GM18517 (cell line): ENCODE results near the gene CCNI2.
"Not testable (repeated sequence)": the region's sequence is repeated elsewhere in the genome, so short reads cannot be mapped to it uniquely, and the experiment has no call there.

Experiments
- ATAC-seq: cut with Tn5 transposase; IDR thresholded peaks from one replicate; pipeline ENCODE4 v1.9.1; 2021; ENCODE audit warnings: mild to moderate bottlenecking, moderate library complexity; ENCODE audit not compliant: unreplicated experiment

CCNI2 gene

GRCh38 chr5:132778856-132779255 lies 31.6 kb downstream of the CCNI2 start:
- ATAC-seq: no peak

- no peak for ATAC-seq
Observed at GRCh38 chr5:132779961-132780360, 32.7 kb downstream of the CCNI2 start.

GRCh38 chr5:132780577-132780976 lies 33.4 kb downstream of the CCNI2 start:
- ATAC-seq: no peak

GRCh38 chr5:132781029-132781428 lies 33.8 kb downstream of the CCNI2 start:
- no peak for ATAC-seq

GRCh38 chr5:132782101-132782500 lies 34.9 kb downstream of the CCNI2 start:
- ATAC-seq: no peak

GRCh38 chr5:132785365-132785764 lies 38.1 kb downstream of the CCNI2 start:
- ATAC-seq: no peak

GRCh38 chr5:132785864-132786263 lies 38.6 kb downstream of the CCNI2 start:
- no peak for ATAC-seq

GRCh38 chr5:132787076-132787475 lies 39.9 kb downstream of the CCNI2 start:
- no peak for ATAC-seq

GRCh38 chr5:132788508-132788907 lies 41.3 kb downstream of the CCNI2 start:
- no peak for ATAC-seq

- no peak for ATAC-seq
Observed at GRCh38 chr5:132788990-132789886, 42.0 kb downstream of the CCNI2 start.

- no peak for ATAC-seq
Observed at GRCh38 chr5:132790201-132790865, 43.1 kb downstream of the CCNI2 start.

GRCh38 chr5:132791026-132791425 lies 43.8 kb downstream of the CCNI2 start:
- ATAC-seq: no peak

GRCh38 chr5:132797651-132798050 lies 50.4 kb downstream of the CCNI2 start:
- ATAC-seq: no peak

- ATAC-seq: no peak
Observed at GRCh38 chr5:132799392-132799791, 52.2 kb downstream of the CCNI2 start.

- no peak for ATAC-seq
Observed at GRCh38 chr5:132800545-132800944, 53.3 kb downstream of the CCNI2 start.

GRCh38 chr5:132802044-132802684 lies 54.9 kb downstream of the CCNI2 start:
- no peak for ATAC-seq

GRCh38 chr5:132802685-132803066 lies 55.5 kb downstream of the CCNI2 start:
- not testable (repeated sequence) for ATAC-seq
